H9 (cell line): Measurements from ENCODE around the gene RALGAPB. TPM values are rescaled to one million over a fixed set of nuclear protein-coding genes. Genes with fewer than 3 reads are reported as not detected.

Experiments
- DNase-seq: peaks from one replicate; pipeline ENCODE4 v3.0.0-alpha.2; 2017
- H2AFZ ChIP-seq: one replicate; pipeline ENCODE4 v1.6.1; 2013; ENCODE audit warnings: mild to moderate bottlenecking, low read length, control low read depth, moderate library complexity
- H2AK5ac ChIP-seq: 2 replicates; pipeline ENCODE4 v1.6.1; 2013; ENCODE audit warnings: low read length, control low read depth, mixed read lengths; ENCODE audit not compliant: insufficient read length
- H2BK120ac ChIP-seq: one replicate; pipeline ENCODE4 v1.6.1; 2013; ENCODE audit warnings: low read depth, mild to moderate bottlenecking, low read length, control low read depth, inconsistent platforms; ENCODE audit not compliant: poor library complexity, severe bottlenecking
- H2BK12ac ChIP-seq: 2 replicates; pipeline ENCODE4 v1.6.1; 2013; ENCODE audit warnings: low read length, control low read depth, mixed read lengths, low read depth; ENCODE audit not compliant: insufficient read length
- H2BK15ac ChIP-seq: 2 replicates; pipeline ENCODE4 v1.6.1; 2013; ENCODE audit warnings: low read depth, low read length, control low read depth
- H2BK20ac ChIP-seq: one replicate; pipeline ENCODE4 v1.6.1; 2013; ENCODE audit warnings: low read depth, mild to moderate bottlenecking, low read length, control low read depth, inconsistent platforms; ENCODE audit not compliant: poor library complexity, severe bottlenecking
- H2BK5ac ChIP-seq: 2 replicates; pipeline ENCODE4 v1.6.1; 2013; ENCODE audit warnings: low read length, control low read depth, mixed read lengths; ENCODE audit not compliant: insufficient read length
- H3K14ac ChIP-seq: 2 replicates; pipeline ENCODE4 v1.6.1; 2013; ENCODE audit warnings: low read length, control low read depth; ENCODE audit not compliant: insufficient read depth
- H3K18ac ChIP-seq: 2 replicates; pipeline ENCODE4 v1.6.1; 2013; ENCODE audit warnings: low read depth, mild to moderate bottlenecking, mixed read lengths, low read length, control low read depth; ENCODE audit not compliant: insufficient read length
- H3K23ac ChIP-seq: 2 replicates; pipeline ENCODE4 v1.6.1; 2013; ENCODE audit warnings: low read length, control low read depth, mixed read lengths, low read depth; ENCODE audit not compliant: insufficient read length
- H3K23me2 ChIP-seq: 2 replicates; pipeline ENCODE4 v1.6.1; 2013; ENCODE audit warnings: low read depth, mild to moderate bottlenecking, mixed read lengths, low read length, control low read depth; ENCODE audit not compliant: insufficient read length, poor library complexity, severe bottlenecking
- H3K27ac ChIP-seq: 2 replicates; pipeline ENCODE4 v1.5.1; 2013; ENCODE audit warnings: low read length, control low read depth, mixed read lengths, low read depth; ENCODE audit not compliant: insufficient read length
- H3K27me3 ChIP-seq: 2 replicates; pipeline ENCODE4 v1.6.1; 2013; ENCODE audit warnings: low read length, control low read depth, inconsistent platforms; ENCODE audit not compliant: insufficient read depth
- H3K4ac ChIP-seq: 2 replicates; pipeline ENCODE4 v1.6.1; 2013; ENCODE audit warnings: low read depth, mild to moderate bottlenecking, control low read depth, inconsistent platforms, low read length, moderate library complexity
- H3K4me1 ChIP-seq: 2 replicates; pipeline ENCODE4 v1.6.1; 2013; ENCODE audit warnings: low read length, control low read depth, inconsistent platforms; ENCODE audit not compliant: insufficient read depth
- H3K4me2 ChIP-seq: 2 replicates; pipeline ENCODE4 v1.6.1; 2013; ENCODE audit warnings: low read length, control low read depth, mixed read lengths; ENCODE audit not compliant: insufficient read length, insufficient read depth
- H3K56ac ChIP-seq: 2 replicates; pipeline ENCODE4 v1.6.1; 2013; ENCODE audit warnings: low read depth, mild to moderate bottlenecking, mixed read lengths, low read length, control low read depth; ENCODE audit not compliant: insufficient read length
- H3K79me1 ChIP-seq: 2 replicates; pipeline ENCODE4 v1.6.1; 2013; ENCODE audit warnings: low read depth, mild to moderate bottlenecking, moderate library complexity, low read length, control low read depth, inconsistent platforms; ENCODE audit not compliant: insufficient read depth, poor library complexity, severe bottlenecking
- H3K79me2 ChIP-seq: 2 replicates; pipeline ENCODE4 v1.6.1; 2013; ENCODE audit warnings: low read length, control low read depth, inconsistent platforms; ENCODE audit not compliant: insufficient read depth
- H3K9ac ChIP-seq: 2 replicates; pipeline ENCODE4 v1.6.1; 2013; ENCODE audit warnings: low read length, control low read depth, mixed read lengths; ENCODE audit not compliant: insufficient read length; ENCODE audit errors: extremely low read depth
- H3K9me3 ChIP-seq: one replicate; pipeline ENCODE4 v1.6.1; 2013; ENCODE audit warnings: low read depth, low read length, inconsistent platforms; ENCODE audit not compliant: control insufficient read depth
- H3T11ph ChIP-seq: one replicate; pipeline ENCODE4 v1.6.1; 2013; ENCODE audit warnings: mild to moderate bottlenecking, low read length, control low read depth, inconsistent platforms
- H4K20me1 ChIP-seq: one replicate; pipeline ENCODE4 v1.6.1; 2013; ENCODE audit not compliant: control insufficient read depth, insufficient read length, insufficient read depth
- H4K5ac ChIP-seq: 2 replicates; pipeline ENCODE4 v1.6.1; 2013; ENCODE audit warnings: low read depth, mild to moderate bottlenecking, mixed read lengths, low read length, control low read depth; ENCODE audit not compliant: insufficient read length
- H4K8ac ChIP-seq: replicated peaks from 2 replicates; pipeline ENCODE4 v1.6.1; 2013; ENCODE audit warnings: low read length, control low read depth, mixed read lengths, low read depth; ENCODE audit not compliant: insufficient read length
- H4K91ac ChIP-seq: 2 replicates; pipeline ENCODE4 v1.6.1; 2013; ENCODE audit warnings: low read depth, mild to moderate bottlenecking, moderate library complexity, mixed read lengths, low read length, control low read depth; ENCODE audit not compliant: insufficient read length
- H3K27ac Mint-ChIP-seq, 3 experiments: 2 replicates in 2 of 3; 3 replicates in 1 of 3; pipeline ENCODE4 v1.8.0; 2020 to 2021; ENCODE audit warnings: mixed read lengths in 3 of 3, mild to moderate bottlenecking in 1 of 3, moderate library complexity in 1 of 3
- H3K27me3 Mint-ChIP-seq: 2 replicates; pipeline ENCODE4 v1.8.0; 2021; ENCODE audit warnings: low read depth, mild to moderate bottlenecking, moderate library complexity, mixed read lengths
- H3K36me3 Mint-ChIP-seq, 3 experiments: 2 replicates in 2 of 3; 3 replicates in 1 of 3; pipeline ENCODE4 v1.8.0; 2020 to 2021; ENCODE audit warnings: low read depth in 3 of 3, mixed read lengths in 3 of 3; ENCODE audit not compliant: insufficient read depth in 1 of 3
- H3K4me1 Mint-ChIP-seq, 2 experiments: 2 replicates each; pipeline ENCODE4 v1.8.0; 2020; ENCODE audit warnings: mixed read lengths in 2 of 2
- H3K4me3 Mint-ChIP-seq, 2 experiments: 2 replicates in 1 of 2; 3 replicates in 1 of 2; pipeline ENCODE4 v1.8.0; 2020 to 2021; ENCODE audit warnings: mild to moderate bottlenecking in 2 of 2, mixed read lengths in 2 of 2, moderate library complexity in 1 of 2
- H3K9me3 Mint-ChIP-seq, 2 experiments: 2 replicates in 1 of 2; 3 replicates in 1 of 2; pipeline ENCODE4 v1.8.0; 2020; ENCODE audit warnings: mild to moderate bottlenecking in 2 of 2, mixed read lengths in 2 of 2, moderate library complexity in 1 of 2
- WGBS: extraction: QIAGEN DNeasy Blood & Tissue Kit; methylation state at CpG from one replicate; pipeline ENCODE4 v1.1.7; 2013; ENCODE audit warnings: missing lambda C conversion rate, low lambda C conversion rate, mixed read lengths; ENCODE audit not compliant: insufficient read length; ENCODE audit errors: extremely low coverage; 5-methylcytosine and 5-hydroxymethylcytosine counted together
- total RNA-seq: library from RNA; stranded (reverse); gene quantifications from 2 replicates; pipeline ENCODE4 v1.2.1, GENCODE V29; 2021
- TF ChIP-seq, protein P1 (sequence below): fragments of 200-600 bp; sonication (generic); conservative IDR thresholded peaks from 3 replicates; pipeline ENCODE4 v1.8.0; 2021; ENCODE audit warnings: antibody characterized with exemption, mild to moderate bottlenecking

Gene RALGAPB
- total RNA-seq, 1 experiment from 2014 or later: 28.5 TPM

DNA sequence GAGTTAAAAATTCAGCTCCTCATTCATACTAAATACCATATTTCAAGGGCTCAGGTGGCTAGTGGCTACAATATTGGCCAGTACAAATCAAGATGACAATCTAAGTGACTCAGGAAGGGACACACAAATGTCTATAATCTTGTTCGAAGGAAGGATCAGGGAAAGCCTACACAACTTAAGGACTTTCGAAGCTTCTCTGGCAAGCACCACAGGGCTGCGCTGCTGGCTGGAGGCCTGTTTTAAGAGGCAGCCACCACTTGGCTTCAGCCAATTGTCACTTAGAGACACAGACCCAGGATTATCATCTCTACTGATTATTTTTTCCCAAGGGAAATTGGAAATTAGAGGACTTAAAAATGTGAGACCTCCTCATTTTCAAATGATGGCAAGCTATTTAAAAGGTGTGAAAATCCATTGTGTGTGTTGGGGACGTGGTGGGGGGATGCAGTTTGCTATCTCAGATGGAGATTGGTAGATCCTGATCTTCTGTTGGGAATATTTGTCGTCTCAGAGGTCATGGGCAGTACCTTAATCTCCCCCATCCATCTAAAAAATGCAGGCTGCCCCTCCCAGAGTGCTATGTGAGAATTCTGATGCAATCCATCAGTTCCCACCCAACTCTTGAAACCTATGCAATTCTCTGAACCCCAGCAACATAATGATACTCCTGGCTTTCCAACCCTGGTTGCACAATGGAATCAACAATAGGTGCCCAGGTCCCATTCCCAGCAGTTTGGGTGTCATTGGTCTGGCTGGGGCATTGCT, 140.3 kb downstream of the RALGAPB start:
- Histone ChIP-seq H3K9ac (peak overlapping the region; percentile 5), H3K4me1 (no peaks in the 10 kb centered on the region), H4K8ac (no peak overlapping the region), H2BK12ac (no peak overlapping the region), H2AK5ac (no peak overlapping the region), H3K27ac (no peak overlapping the region), H3T11ph (no peak overlapping the region), H3K4me2 (no peak overlapping the region), H3K23ac (no peak overlapping the region), H3K14ac (no peak overlapping the region), H4K91ac (no peak overlapping the region), H2BK15ac (no peak overlapping the region), H3K79me2 (no peaks in the 10 kb centered on the region), H3K27me3 (no peaks in the 10 kb centered on the region), H2BK5ac (no peak overlapping the region), H3K4ac (no peak overlapping the region), H3K18ac (no peak overlapping the region), H2AFZ (no peak overlapping the region), H2BK20ac (no peak overlapping the region), H3K79me1 (no peaks in the 10 kb centered on the region), H2BK120ac (no peak overlapping the region), H4K20me1 (no peaks in the 10 kb centered on the region), H4K5ac (no peak overlapping the region), H3K23me2 (no peaks in the 10 kb centered on the region), H3K9me3 (no peaks in the 10 kb centered on the region), H3K56ac (no peak overlapping the region)
- peaks cover 0 to 1% (median 0%) of the 10 kb centered on the region in 3 experiments; a peak in 1 of 7 replicates for H3K36me3 Mint-ChIP-seq
- TF ChIP-seq, protein P1, sequence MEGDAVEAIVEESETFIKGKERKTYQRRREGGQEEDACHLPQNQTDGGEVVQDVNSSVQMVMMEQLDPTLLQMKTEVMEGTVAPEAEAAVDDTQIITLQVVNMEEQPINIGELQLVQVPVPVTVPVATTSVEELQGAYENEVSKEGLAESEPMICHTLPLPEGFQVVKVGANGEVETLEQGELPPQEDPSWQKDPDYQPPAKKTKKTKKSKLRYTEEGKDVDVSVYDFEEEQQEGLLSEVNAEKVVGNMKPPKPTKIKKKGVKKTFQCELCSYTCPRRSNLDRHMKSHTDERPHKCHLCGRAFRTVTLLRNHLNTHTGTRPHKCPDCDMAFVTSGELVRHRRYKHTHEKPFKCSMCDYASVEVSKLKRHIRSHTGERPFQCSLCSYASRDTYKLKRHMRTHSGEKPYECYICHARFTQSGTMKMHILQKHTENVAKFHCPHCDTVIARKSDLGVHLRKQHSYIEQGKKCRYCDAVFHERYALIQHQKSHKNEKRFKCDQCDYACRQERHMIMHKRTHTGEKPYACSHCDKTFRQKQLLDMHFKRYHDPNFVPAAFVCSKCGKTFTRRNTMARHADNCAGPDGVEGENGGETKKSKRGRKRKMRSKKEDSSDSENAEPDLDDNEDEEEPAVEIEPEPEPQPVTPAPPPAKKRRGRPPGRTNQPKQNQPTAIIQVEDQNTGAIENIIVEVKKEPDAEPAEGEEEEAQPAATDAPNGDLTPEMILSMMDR: no peak
- H3K4me1 Mint-ChIP-seq: peaks cover 15 to 17% of the 10 kb centered on the region in 2 experiments
- H3K27me3 Mint-ChIP-seq: no peaks in the 10 kb centered on the region; the same call in 1 of the 2 replicates
- H3K27ac Mint-ChIP-seq: no peak overlapping the region
- WGBS: no CpG with 5 or more reads among the region's 5 CpGs
- no peak for DNase-seq
- no peak overlapping the region for H3K4me3 Mint-ChIP-seq
- H3K9me3 Mint-ChIP-seq: no peaks in the 10 kb centered on the region
